ENCODE measurements around the gene SHISAL1. TPM values are rescaled to one million over a fixed set of nuclear protein-coding genes. Genes with fewer than 3 reads are reported as not detected.

Gene SHISAL1
- total and polyA plus RNA-seq, 10 of the 15 experiments (the other 5 are each of a cell fraction or from before 2014, with no cell fraction given), result not detected

- TF ChIP-seq NR2F1 (conservative IDR thresholded peaks at IDR 0.05), result no peak
- TF ChIP-seq, protein P1, sequence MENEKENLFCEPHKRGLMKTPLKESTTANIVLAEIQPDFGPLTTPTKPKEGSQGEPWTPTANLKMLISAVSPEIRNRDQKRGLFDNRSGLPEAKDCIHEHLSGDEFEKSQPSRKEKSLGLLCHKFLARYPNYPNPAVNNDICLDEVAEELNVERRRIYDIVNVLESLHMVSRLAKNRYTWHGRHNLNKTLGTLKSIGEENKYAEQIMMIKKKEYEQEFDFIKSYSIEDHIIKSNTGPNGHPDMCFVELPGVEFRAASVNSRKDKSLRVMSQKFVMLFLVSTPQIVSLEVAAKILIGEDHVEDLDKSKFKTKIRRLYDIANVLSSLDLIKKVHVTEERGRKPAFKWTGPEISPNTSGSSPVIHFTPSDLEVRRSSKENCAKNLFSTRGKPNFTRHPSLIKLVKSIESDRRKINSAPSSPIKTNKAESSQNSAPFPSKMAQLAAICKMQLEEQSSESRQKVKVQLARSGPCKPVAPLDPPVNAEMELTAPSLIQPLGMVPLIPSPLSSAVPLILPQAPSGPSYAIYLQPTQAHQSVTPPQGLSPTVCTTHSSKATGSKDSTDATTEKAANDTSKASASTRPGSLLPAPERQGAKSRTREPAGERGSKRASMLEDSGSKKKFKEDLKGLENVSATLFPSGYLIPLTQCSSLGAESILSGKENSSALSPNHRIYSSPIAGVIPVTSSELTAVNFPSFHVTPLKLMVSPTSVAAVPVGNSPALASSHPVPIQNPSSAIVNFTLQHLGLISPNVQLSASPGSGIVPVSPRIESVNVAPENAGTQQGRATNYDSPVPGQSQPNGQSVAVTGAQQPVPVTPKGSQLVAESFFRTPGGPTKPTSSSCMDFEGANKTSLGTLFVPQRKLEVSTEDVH (IDR thresholded peaks at IDR 0.05; ENCODE audit: low read depth, partially characterized antibody), result no peak
- TF ChIP-seq ZBTB33 (IDR thresholded peaks at IDR 0.05), result no peak
- TF ChIP-seq SRF (IDR thresholded peaks at IDR 0.05; ENCODE audit: low read depth in 2 of 2, low read length in 2 of 2), result no peak
These were observed 5.1 kb downstream of the SHISAL1 start (continued) for GRCh38 chr22:44307509-44308169.

DNA sequence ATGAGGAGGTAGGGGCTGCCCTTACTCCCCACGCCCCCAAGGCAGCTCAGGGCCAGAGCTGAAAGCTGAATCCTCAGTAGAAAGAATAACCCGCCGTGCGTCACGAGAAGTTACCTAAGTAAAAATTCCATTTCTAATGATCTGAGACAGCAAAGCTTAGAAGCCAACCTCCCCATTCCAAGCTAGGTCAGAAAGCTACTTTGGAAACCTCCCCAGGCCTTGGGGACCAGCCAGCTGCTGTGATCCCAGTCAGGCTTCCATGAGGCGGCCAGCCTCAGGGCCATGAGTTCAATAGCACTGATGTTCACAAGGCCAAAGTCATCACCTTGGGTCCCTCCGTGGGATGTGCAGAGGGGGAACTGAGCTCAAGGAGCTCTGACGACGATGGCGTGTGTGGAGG, 6.9 kb downstream of the SHISAL1 start:
- CTCF ChIA-PET, result no interaction called here
- BruUV-seq (replicated peaks), result no TSS peak
- Histone ChIP-seq H2AFZ (ENCODE audit: control insufficient read depth, low read depth, low read length) (no peak overlapping the region), H3K36me3 (ENCODE audit: control insufficient read depth in 2 of 2, insufficient read depth in 2 of 2, low read length in 1 of 2) (no peaks in the 10 kb centered on the region), H3K27me3 (replicated peaks in 1 of 2; ENCODE audit: control insufficient read depth in 2 of 2, insufficient read depth in 2 of 2, low read length in 1 of 2) (peaks cover 0 to 2% of the 10 kb centered on the region in 2 experiments; a peak in 1 of 4 replicates), H3K9me3 (replicated peaks; ENCODE audit: control insufficient read depth, insufficient read depth, low read length) (no peaks in the 10 kb centered on the region), H3K4me2 (ENCODE audit: control insufficient read depth, insufficient read depth) (no peak overlapping the region), H3K4me3 (no peak overlapping the region), H3K4me1 (ENCODE audit: control insufficient read depth, insufficient read depth, low read length) (no peaks in the 10 kb centered on the region), H4K20me1 (ENCODE audit: control insufficient read depth, insufficient read depth) (no peaks in the 10 kb centered on the region), H3K9ac (ENCODE audit: control insufficient read depth, insufficient read depth, low read length) (no peak overlapping the region), H3K27ac (ENCODE audit: control insufficient read depth, insufficient read depth) (no peak overlapping the region), H3K79me2 (ENCODE audit: control insufficient read depth, insufficient read depth, low read length) (no peaks in the 10 kb centered on the region)
- ATAC-seq (no peak), DNase-seq (ENCODE audit: low read depth, low spot score) (no peak), FAIRE-seq (no peak)
- SMC1A ChIA-PET (ENCODE audit: uncharacterized antibody, unreplicated experiment), result no interaction called here
- in situ Hi-C loops (cut with MboI) (no loop called here), intact Hi-C loops (cut with micrococcal nuclease; ENCODE audit: unreplicated experiment) (no loop called here)
- RAD21 ChIA-PET (ENCODE audit: unreplicated experiment), result no interaction called here
- WGBS (ENCODE audit: insufficient coverage, insufficient replicate concordance, low lambda C conversion rate, missing lambda C conversion rate), result 53% methylated on average over 10 of the region's 10 CpGs
- POLR2A ChIA-PET, result no interaction called here
- TF ChIP-seq CEBPB (IDR thresholded peaks at IDR 0.05; ENCODE audit: borderline replicate concordance in 1 of 2, low read depth in 2 of 2, low read length in 2 of 2) (no peak), EGR1 (IDR thresholded peaks at IDR 0.05; ENCODE audit: borderline replicate concordance in 1 of 2, low read depth in 2 of 2, low read length in 2 of 2) (no peak), TCF3 (IDR thresholded peaks at IDR 0.05; ENCODE audit: borderline replicate concordance, insufficient read depth, low read depth, low read length) (no peak), SIN3A (IDR thresholded peaks at IDR 0.05; ENCODE audit: low read depth, low read length) (no peak), ZNF384 (IDR thresholded peaks at IDR 0.05; ENCODE audit: borderline replicate concordance, low read depth, low read length) (no peak), SMAD1 (IDR thresholded peaks at IDR 0.05; ENCODE audit: low read depth, partially characterized antibody) (no peak), WRNIP1 (IDR thresholded peaks at IDR 0.05; ENCODE audit: borderline replicate concordance, low read depth, low read length) (no peak)
- TF ChIP-seq, protein P2, sequence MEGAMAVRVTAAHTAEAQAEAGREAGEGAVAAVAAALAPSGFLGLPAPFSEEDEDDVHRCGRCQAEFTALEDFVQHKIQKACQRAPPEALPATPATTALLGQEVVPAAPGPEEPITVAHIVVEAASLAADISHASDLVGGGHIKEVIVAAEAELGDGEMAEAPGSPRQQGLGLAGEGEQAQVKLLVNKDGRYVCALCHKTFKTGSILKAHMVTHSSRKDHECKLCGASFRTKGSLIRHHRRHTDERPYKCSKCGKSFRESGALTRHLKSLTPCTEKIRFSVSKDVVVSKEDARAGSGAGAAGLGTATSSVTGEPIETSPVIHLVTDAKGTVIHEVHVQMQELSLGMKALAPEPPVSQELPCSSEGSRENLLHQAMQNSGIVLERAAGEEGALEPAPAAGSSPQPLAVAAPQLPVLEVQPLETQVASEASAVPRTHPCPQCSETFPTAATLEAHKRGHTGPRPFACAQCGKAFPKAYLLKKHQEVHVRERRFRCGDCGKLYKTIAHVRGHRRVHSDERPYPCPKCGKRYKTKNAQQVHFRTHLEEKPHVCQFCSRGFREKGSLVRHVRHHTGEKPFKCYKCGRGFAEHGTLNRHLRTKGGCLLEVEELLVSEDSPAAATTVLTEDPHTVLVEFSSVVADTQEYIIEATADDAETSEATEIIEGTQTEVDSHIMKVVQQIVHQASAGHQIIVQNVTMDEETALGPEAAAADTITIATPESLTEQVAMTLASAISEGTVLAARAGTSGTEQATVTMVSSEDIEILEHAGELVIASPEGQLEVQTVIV (IDR thresholded peaks at IDR 0.05; ENCODE audit: borderline replicate concordance, partially characterized antibody), result no peak
- TF ChIP-seq, protein P3, sequence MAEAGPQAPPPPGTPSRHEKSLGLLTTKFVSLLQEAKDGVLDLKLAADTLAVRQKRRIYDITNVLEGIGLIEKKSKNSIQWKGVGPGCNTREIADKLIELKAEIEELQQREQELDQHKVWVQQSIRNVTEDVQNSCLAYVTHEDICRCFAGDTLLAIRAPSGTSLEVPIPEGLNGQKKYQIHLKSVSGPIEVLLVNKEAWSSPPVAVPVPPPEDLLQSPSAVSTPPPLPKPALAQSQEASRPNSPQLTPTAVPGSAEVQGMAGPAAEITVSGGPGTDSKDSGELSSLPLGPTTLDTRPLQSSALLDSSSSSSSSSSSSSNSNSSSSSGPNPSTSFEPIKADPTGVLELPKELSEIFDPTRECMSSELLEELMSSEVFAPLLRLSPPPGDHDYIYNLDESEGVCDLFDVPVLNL (IDR thresholded peaks at IDR 0.05; ENCODE audit: low read depth, low read length), result no peak

Data from GM12878 (cell line).